ENCODE data around the gene LYPD5. TPM values are rescaled to one million over a fixed set of nuclear protein-coding genes. Genes with fewer than 3 reads are reported as not detected.
A peak's percentile ranks its signal among the peaks of the same experiment; 100 is the strongest.

LYPD5 gene
- total and polyA plus RNA-seq, 2 of the 8 experiments (the other 6 are each of a cell fraction or from before 2014, with no cell fraction given) = 0.74 to 4.3 TPM

- Histone ChIP-seq H2BK12ac (ENCODE audit: low read depth, low read length) (peak overlapping the region; percentile 94; the same call in 1 of the 2 replicates), H3K4ac (replicated peaks; ENCODE audit: insufficient read length, low read depth, low read length) (no peak overlapping the region), H3K14ac (ENCODE audit: insufficient read length) (no peak overlapping the region), H3K36me3 (ENCODE audit: control insufficient read depth in 2 of 4, insufficient read depth in 4 of 4, low read length in 3 of 4) (no peaks in the 10 kb centered on the region), H4K91ac (replicated peaks; ENCODE audit: insufficient read length, low read length) (peak overlapping the region; percentile 19), H3K4me1 (replicated peaks in 1 of 4; ENCODE audit: control insufficient read depth in 3 of 4, insufficient read depth in 4 of 4, low read length in 3 of 4) (peaks cover 0 to 5% (median 3%) of the 10 kb centered on the region in 4 experiments; a peak in 5 of 7 replicates), H2BK5ac (ENCODE audit: low read depth, low read length) (no peak overlapping the region), H3K27ac (ENCODE audit: low read depth, low read length) (no peak overlapping the region), H3K4me3 (ENCODE audit: extremely low read depth in 1 of 4, insufficient read depth in 2 of 4, low read depth in 3 of 4, low read length in 4 of 4) (peak overlapping the region; percentile 58 to 69 (median 60)), H3K23ac (ENCODE audit: insufficient read length) (no peak overlapping the region), H2BK120ac (replicated peaks; ENCODE audit: low read depth, low read length) (no peak overlapping the region), H3K18ac (ENCODE audit: extremely low read depth, low read length) (no peak overlapping the region; the same call in none of the 2 replicates), H3K79me2 (ENCODE audit: control insufficient read depth in 1 of 2, insufficient read depth in 2 of 2, low read length in 2 of 2) (no peaks in the 10 kb centered on the region), H4K8ac (ENCODE audit: extremely low read depth, insufficient read depth, low read length) (peak overlapping the region; percentile 62), H4K5ac (ENCODE audit: insufficient read length, low read depth, low read length) (no peak overlapping the region), H2BK20ac (ENCODE audit: low read length) (no peak overlapping the region), H2BK15ac (ENCODE audit: low read length) (peak overlapping the region; percentile 92; the same call in 1 of the 2 replicates), H3K27me3 (replicated peaks in 1 of 4; ENCODE audit: control insufficient read depth in 3 of 4, extremely low read depth in 1 of 4, insufficient read depth in 3 of 4, low read length in 3 of 4) (peaks cover 4 to 36% (median 24%) of the 10 kb centered on the region in 4 experiments), H3K79me1 (ENCODE audit: low read depth, low read length) (no peaks in the 10 kb centered on the region), H2AFZ (ENCODE audit: low read length) (peak overlapping the region; percentile 92), H3K23me2 (ENCODE audit: low read depth, low read length) (peaks cover 8% of the 10 kb centered on the region), H3K56ac (replicated peaks; ENCODE audit: insufficient read length, low read depth, low read length) (no peak overlapping the region), H3K4me2 (ENCODE audit: insufficient read depth in 1 of 2, low read depth in 2 of 2, low read length in 2 of 2) (peak overlapping the region; percentile 75 to 98), H3K9ac (replicated peaks in 1 of 4; ENCODE audit: extremely low read depth in 1 of 4, low read depth in 3 of 4, low read length in 3 of 4) (no peak overlapping the region), H2AK5ac (ENCODE audit: low read depth, low read length) (0 out of 2 replicates have a peak overlapping the region, but pooled peaks have one; percentile 58), H4K20me1 (replicated peaks in 1 of 2; ENCODE audit: control insufficient read depth in 1 of 2, insufficient read depth in 2 of 2, low read length in 2 of 2) (peaks cover 0 to 3% of the 10 kb centered on the region in 2 experiments), H3K9me3 (ENCODE audit: insufficient read depth in 2 of 2, low read depth in 1 of 2, low read length in 1 of 2) (no peaks in the 10 kb centered on the region)
- WGBS, 2 experiments (ENCODE audit: extremely low coverage in 1 of 2, insufficient coverage in 1 of 2, insufficient read length in 1 of 2, insufficient replicate concordance in 2 of 2, low coverage in 1 of 2, low lambda C conversion rate in 2 of 2, missing lambda C conversion rate in 1 of 2) = 42% methylated on average over 5 of the region's 5 CpGs; no CpG with 5 or more reads in 1 of the 2 experiments
- ChIA-PET POLR2A (ENCODE audit: partially characterized antibody) (no interaction called here), CTCF (ENCODE audit: partially characterized antibody) (interaction anchor here (1.4 to 37.0 kb wide), 3 partner anchors 11 to 42 kb away, joined by 3 to 703 read pairs (median 11); partner anchors contain the start of gene SMG9)
- TF ChIP-seq TBP (IDR thresholded peaks at IDR 0.05; ENCODE audit: low read depth, low read length) (no peak), KDM4A (IDR thresholded peaks at IDR 0.05; ENCODE audit: low read depth, low read length, severe bottlenecking) (no peak)
- DNase-seq (ENCODE audit: low read depth in 1 of 2, low spot score in 2 of 2) (no peak), FAIRE-seq (no peak)
These were observed 4.2 kb downstream of the LYPD5 start for GRCh38 chr19:43798026-43798545.
